ENCODE data around the gene ZCCHC2.
A peak's percentile ranks its signal among the peaks of the same experiment; 100 is the strongest.

The ZCCHC2 gene

DNA sequence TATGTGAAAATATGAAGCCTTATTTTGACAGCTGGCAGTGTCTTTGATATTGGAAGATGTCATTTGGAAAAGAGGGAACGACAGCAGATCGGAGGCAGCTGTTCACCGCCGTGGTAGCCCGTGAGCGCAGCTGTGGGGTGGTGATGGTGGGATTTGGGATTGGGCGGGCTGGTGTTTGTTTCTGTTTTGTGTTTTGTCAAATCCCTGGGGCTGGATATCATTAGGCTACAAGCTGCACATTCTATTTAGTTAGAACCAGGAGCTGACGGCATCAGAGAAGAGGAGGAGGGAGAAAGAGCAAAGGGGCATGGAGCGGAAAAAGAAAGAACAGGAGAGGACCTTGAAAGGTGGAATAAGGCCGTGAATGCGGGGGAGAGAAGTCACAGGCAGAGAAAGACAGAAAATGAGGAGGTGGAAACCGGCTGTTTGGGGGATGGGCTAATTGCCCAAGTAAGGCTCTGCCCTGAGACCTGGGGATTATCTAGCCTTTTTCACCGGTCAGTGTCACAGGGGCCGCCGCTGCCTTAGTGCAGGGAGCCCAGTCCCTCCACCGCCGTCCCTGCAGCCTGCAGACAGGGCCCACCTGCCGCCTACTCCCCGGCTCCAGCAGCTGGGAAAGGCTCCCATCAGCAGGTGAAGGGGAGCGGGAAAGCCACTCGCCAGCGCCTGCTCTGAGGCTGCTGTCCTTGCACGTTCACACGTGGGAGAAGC is 88.0 kb downstream of the ZCCHC2 start:
- no peak for DNase-seq (ENCODE audit: low read depth)

DNA sequence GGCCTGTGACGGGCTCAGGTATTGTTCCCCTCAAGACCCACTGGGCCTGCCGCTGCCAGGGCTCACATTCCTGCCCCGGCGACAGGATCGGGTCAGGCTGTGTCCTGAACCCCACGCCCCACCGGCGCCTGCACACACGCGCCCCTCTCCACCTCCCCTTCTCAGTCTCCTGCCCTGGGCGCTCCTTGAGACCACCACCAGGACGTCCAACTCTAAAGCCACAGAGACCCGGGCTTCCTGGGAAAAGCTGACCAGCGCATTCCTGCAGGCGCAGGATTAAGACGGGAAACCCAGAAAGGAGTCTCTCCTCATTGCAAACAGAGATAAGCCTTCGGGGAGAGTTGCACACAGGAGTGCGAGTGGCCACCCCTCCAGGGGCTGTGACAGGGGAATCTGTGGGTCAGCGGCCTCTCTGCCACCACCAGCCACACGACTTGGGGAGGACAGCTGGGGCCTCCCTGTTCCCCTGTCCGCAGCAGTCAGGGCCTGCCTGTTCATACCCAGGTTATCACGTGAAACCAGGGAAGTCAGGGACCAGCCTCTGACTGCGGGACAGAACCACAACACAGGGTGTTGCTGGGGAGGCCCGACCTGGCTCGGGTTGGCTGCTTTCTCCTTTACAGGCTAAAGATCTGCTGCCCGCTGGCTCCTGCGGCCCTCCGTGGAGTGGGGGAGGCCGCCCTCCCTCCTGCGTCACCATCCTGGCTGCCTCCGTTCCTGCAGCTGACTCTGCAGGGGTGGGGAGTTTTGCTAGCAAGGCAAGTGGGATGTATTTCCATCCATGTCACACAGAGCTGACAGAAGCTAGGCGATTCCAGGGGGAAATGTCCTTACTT is 88.8 kb downstream of the ZCCHC2 start:
- no peak for DNase-seq (ENCODE audit: low read depth)

DNA sequence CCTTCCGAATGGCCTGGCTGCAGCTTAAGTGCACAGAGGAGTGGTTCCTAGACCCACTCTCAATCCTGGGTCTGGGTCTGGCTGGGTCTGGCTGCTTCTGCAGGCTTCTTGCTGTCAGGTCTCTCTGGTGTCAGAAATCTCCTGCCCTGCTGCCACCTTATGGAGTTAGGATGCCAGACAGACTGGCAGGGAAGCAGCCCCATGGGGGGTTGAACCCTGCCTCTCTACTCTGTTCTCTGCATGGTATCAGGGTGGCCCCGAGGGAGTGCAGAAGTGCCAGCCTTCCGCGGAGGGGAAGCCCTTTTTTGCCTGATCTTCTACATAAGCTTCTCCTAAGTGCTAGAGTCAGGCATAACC is 89.4 kb downstream of the ZCCHC2 start:
- no peak for DNase-seq (ENCODE audit: low read depth)

DNA sequence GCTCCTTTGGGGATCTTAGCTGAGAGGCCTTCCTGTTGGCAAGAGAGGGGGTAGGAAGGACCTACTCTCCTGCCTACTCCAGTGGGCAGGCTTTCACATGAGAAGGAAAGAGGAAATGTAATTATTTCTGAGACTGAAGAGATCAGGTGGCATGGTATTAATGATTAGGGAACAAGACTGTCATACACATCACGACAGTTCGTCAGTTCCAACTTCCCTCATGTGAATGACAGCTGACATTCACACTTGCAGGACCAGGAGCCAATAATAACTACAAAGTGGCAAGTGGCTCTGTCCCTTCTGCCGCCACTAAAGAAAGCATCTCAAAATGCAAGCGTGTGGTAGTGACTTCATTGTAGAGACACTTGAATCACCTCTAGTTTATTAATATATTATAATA is 90.0 kb downstream of the ZCCHC2 start:
- DNase-seq (ENCODE audit: low read depth) = no peak

DNA sequence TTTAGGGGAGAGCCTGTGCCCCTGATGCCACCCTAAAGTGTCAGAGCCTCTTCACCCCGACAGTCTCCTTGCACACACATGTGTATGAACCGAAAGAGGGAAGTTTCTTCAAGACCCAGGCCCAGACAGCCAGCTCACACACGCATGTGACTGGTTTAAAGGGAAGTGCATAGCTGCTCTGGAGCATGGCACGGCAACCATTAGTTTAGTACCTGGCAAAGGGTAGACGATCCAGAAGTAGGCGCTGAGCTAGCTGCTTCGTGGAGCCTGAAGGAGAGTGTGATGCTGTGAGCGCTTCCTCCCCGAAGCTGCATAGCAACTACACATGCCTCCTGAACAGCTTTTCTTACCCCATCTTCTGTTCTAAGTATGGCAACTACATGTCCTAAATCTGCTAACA is 91.7 kb downstream of the ZCCHC2 start:
- no peak for DNase-seq (ENCODE audit: low read depth)

DNA sequence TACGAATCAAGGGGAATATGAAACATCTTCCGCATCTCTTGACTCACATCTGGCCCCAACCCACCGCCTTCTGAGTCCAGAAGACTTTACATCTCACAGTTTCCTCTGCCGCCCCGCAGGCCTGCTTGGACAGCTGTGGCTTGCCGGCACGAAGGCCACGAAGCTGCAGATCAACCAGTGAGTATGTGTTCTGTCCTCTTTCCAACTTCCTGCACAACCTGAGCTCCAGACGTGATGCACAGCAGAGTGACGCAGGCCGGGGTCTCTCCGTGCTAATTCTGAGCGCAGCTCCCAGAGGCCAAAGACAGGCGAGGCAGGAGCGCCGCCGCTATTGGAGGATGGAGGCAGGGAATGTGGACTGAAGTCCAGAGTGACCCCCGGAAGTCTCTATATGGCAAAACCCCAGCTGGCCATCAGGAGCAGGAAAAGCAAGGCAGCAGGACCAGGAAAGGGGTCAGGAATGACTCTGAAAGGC is 93.5 kb downstream of the ZCCHC2 start:
- DNase-seq (ENCODE audit: low read depth) = peak; percentile 7

DNA sequence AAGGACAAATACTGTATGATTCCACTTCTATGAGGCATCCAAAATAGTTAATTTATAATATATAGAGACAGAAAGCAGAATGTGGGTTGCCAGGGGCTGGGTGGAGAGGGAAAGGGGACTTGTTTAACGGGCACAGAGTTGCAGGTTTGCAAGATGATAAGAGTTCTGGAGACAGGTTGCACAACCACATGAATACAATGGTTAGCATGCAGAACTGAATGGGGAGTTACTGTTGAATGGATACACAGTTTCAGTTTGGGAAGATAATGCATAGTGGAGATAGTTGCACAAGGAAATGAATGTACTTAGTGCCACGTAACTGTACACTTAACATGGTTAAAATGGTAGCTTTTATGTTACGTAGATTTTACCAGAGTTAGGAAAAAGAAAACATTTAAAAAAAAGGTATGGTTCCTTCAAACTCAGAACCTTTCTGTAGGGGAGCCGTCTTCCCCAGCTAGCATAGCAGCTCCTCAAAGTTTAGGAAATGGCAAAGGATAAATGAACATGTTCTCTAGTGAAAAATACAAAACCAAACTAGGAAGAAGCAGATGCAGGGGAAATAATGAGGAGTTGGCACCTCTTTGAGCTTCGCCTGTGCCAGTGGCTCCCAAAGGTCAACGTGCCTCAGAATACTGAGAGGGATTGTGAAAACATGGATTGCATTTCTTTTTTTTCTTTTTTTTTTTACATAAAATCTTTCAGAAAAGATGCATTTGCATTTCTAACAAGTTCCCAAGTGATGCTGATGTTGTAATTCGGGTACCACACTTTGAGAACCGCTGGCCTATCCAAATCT is 95.2 kb downstream of the ZCCHC2 start:
- no peak for DNase-seq (ENCODE audit: low read depth)

DNA sequence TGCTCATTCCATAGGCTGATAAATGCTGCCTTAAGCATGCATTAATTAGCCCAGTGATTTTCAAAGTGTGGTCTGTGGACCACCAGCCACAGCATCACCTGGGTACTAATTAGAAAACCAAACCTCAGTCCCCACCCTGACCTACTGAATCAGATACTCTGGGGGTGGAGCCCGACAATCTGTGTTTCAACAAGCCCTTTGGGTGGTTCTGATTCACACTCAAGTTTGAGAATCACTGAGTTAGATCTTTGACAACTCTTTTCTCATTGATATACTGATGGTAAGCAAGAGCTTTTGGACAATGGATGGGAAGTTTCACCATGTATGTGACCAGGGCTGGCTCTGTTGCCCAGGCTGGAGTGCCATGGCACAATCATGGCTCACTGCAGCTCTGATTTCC is 95.9 kb downstream of the ZCCHC2 start:
- DNase-seq (ENCODE audit: low read depth) = no peak

DNA sequence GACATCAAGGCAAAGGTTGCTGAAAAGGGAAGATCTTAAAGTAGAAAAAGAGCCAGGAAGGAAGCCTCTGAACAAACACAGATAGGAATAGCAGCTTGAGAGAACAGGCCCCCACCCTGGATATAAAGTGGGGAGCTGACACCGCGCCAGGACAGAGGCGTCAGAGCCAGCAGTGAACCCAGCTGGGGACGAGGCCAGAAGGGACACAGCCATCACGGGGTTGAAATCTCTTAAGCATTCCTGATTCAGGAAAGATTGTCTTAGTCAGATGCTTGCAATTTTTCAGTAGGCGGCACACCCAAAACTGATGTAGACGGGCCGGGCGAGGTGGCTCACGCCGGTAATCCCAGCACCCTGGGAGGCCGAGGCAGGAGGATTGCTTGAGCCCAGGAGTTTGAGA is 98.7 kb downstream of the ZCCHC2 start:
- no peak for DNase-seq (ENCODE audit: low read depth)

DNA sequence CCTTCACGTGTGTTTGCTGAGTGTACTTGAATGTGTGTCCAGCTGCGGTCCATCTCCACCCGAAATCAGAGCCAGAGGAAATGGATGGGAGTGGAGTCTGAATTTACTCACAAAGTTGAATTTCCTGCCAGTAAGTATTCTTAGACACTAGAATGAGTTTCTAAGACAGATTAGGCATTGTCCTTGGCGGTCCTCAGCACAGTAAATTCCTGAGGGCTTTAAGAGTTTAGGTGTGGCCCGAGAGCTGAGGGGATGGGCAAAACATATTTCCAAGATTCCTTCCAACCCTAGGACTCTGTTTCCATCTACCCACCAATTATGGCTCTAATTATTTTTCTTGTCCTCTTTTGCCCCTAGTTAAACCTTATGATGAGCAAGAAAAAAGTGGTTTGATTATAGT is 102.2 kb downstream of the ZCCHC2 start:
- DNase-seq (ENCODE audit: low read depth) = peak; percentile 8
